Fibroblast of peridontal ligament (primary cell): ENCODE measurements around the gene RRAD.
"Not testable (repeated sequence)": the region's sequence is repeated elsewhere in the genome, so short reads cannot be mapped to it uniquely, and the experiment has no call there.

ENCODE experiments used
- DNase-seq: peaks from one replicate; pipeline ENCODE4 v3.0.0-alpha.2; 2010; ENCODE audit errors: extremely low read depth

RRAD gene, protein sequence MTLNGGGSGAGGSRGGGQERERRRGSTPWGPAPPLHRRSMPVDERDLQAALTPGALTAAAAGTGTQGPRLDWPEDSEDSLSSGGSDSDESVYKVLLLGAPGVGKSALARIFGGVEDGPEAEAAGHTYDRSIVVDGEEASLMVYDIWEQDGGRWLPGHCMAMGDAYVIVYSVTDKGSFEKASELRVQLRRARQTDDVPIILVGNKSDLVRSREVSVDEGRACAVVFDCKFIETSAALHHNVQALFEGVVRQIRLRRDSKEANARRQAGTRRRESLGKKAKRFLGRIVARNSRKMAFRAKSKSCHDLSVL

DNA sequence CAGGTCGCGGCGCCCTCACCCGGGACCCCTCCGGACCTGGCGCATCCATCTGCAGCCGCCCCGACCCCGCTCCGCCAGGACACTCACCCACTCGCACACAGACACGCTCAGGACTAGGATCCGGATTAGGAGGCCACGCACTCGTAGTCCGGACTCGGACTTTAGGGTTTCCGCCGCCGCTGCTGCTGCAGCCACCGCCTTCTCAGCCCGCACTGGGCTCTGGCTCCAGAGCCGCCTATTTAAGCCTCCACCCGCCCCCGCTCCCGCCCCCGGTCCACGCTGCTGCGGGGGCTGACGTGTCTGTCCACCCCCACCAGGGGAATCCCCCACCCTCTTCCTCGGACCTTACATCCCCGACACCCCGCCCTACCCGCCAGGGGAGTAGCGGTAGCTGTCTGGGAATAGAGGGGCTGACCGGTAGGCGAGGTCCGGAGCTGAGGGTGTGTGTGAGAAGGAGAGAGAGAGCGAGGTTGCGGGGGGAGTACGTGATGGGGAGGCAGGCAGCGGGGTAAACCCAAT, at the start of gene RRAD:
TSS of gene RRAD (minus strand) at position 214 of the 519 bp plus-strand sequence. CDS start 356 bp downstream, outside the sequence.
- DNase-seq: peak; percentile 46

GRCh38 chr16:66974932-66975246, 49.6 kb upstream of the RRAD start:
- not testable (repeated sequence) for DNase-seq

GRCh38 chr16:66974156-66974931, 49.0 kb upstream of the RRAD start:
- DNase-seq: not testable (repeated sequence)

DNA sequence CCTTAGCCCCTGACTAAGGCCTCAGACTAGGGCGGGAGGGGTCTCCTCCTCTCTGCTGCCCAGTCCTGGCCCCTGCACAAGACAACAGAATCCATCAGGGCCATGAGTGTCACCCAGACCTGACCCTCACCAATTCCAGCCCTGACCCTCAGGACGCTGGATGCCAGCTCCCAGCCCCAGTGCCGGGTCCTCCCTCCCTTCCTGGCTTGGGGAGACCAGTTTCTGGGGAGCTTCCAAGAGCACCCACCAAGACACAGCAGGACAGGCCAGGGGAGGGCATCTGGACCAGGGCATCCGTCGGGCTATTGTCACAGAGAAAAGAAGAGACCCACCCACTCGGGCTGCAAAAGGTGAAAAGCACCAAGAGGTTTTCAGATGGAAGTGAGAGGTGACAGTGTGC, 48.4 kb upstream of the RRAD start:
- DNase-seq: no peak

- DNase-seq: no peak
Observed at GRCh38 chr16:66972983-66973382, 47.6 kb upstream of the RRAD start.

DNA sequence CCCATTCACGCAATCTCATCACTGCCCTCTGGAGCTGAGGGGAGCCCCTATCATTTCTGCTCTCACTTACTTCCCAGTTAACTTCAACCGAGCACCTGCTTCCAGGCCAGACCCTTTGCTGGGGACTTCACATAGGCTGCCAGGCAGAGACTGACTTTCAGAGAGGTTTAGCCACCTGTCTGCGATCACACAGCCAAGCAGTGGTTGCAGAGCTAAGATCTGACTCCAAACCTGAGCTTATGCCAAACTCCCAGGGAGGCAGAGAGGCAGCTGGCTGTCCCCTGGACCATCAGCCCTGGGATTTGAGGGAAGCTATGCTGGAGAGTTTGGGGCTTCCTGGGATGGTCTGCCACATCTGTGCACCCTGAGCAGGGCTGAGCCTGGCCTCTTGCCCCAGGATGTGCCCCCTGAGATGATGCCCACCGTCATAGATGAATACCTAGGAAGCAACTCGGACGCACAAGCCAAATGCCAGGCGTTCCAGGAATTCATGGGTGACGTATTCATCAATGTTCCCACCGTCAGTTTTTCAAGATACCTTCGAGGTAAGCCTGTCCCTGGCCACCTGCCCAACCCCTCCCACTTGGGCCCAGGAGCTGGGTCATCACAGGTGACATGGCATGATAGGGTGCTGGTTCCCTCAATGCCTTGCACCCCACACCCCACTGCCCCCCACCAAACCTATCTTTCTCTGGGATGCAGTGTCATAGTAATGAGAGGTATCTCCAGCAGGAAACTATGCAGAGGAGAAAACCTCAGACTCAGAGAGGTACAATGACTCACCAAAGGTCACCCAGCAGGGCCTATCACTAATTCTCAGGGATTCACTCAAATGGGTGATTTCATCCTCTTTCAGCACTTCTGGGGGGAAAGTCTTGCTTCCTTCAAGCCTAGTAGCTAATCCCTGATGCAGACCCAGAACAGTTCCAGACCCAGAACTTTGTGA, 45.7 kb upstream of the RRAD start:
- DNase-seq: no peak

- no peak for DNase-seq
Observed at GRCh38 chr16:66968847-66969246, 43.5 kb upstream of the RRAD start.

DNA sequence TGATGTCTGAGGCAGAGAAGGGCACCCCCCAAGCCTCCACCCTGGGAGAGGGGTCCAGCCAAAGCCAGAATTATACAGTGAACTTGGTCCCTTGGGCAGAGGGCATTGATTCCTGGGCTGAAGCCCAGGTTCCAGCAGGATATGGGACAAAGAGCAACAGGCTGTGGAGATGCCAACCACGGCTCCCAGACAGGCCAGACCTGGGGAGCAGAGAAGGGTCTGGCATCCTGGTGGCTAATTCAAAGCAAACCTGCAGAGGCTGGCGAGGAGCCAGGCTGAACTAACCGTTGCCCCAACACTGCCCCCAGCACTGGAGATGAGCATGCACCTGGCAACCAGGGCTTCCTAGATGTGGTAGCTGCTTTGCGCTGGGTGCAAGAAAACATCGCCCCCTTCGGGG, 38.7 kb upstream of the RRAD start:
- DNase-seq: no peak

GRCh38 chr16:66961914-66962313, 36.6 kb upstream of the RRAD start:
- no peak for DNase-seq

DNA sequence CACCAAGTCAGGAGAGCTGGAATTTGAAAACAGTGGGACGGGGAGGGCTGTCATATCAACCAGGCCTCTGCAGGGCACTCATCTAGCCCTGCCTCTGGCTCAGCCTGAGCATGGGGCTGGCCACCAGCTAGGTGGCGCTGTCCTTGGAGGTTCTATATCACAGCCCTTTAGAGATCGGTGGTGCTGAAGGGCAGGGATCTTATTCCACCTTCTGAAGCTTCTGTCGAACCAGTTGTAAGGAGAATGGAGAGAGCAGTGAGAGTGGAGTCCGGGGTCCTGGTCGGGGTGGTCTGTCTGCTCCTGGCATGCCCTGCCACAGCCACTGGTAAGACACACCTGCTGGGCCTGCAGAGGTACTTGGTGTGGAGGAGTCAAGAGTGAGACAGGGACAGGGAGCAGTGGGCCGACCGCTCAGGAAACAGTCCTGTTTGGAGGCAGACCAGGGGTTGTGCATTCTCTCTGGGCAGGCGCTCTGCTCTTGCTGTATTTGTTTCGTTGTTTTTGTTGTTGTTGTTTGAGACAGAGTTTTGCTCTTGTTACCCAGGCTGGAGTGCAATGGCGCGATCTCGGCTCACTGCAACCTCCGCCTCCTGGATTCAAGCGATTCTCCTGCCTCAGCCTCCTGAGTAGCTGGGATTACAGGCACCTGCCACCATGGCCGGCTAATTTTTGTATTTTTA, 35.9 kb upstream of the RRAD start, which contains the start of gene CES3:
TSS of gene CES3 (plus strand) at position 202 of the 680 bp plus-strand sequence. CDS start at position 244, 42 bp downstream.
- DNase-seq: peak; percentile 42

- no peak for DNase-seq
Observed at GRCh38 chr16:66960270-66960669, 34.9 kb upstream of the RRAD start.

GRCh38 chr16:66959704-66960161, 34.4 kb upstream of the RRAD start:
- no peak for DNase-seq

DNA sequence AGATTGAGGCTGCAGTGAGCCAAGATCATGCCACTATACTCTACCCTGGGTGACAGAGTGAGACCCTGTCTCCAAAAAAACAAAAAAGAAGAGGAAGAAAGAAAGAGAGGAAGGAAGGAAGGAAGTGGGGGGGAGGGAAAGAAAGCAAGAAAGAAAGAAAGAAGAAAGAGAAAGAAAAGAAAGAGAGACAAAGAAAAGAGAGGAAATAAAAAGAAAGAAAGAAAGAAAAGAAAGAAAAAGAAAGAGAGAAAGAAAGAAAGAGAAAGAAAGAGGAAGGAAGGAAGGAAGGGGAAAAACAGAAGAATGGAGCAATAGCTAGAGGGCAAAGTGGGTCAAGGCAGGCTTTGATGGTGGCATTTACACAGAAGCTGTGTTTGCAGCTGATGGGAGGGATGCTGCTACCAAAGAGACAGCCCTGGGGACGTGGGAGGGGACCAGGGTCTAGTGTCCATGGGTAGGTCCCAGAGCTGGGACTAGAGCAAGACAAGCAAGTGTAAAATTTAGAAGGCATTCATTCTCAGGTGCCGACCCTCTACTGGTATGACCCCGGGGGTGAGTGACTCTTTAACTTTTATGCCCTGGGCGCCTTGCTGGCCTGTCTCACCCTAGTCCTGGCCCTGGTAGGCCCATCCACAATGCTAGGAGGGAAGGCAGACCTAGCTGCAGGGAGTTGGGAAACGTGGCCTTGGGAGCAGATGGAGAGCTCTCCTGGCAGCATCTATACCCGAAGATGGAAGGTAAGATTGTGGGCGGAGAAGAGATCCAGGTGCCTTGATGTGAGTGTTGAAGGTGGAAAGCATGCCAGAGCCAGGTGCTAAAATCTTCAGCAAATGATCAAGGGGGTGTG, 33.7 kb upstream of the RRAD start:
- no peak for DNase-seq

- DNase-seq: not testable (repeated sequence)
Observed at GRCh38 chr16:66956154-66956457, 30.8 kb upstream of the RRAD start.

GRCh38 chr16:66955363-66956153, 30.2 kb upstream of the RRAD start:
- DNase-seq: not testable (repeated sequence)

GRCh38 chr16:66954097-66954659, 28.8 kb upstream of the RRAD start:
- DNase-seq: peak; percentile 83

- no peak for DNase-seq
Observed at GRCh38 chr16:66953462-66954096, 28.2 kb upstream of the RRAD start.

GRCh38 chr16:66952430-66953110, 27.2 kb upstream of the RRAD start:
- DNase-seq: no peak
